Gastroesophageal sphincter (tissue), 4 donors: ENCODE data around the gene RECK. TPM values are rescaled to one million over a fixed set of nuclear protein-coding genes. Genes with fewer than 3 reads are reported as not detected.

Source experiments
- ATAC-seq: fragments of 150-250 bp; one replicate; pipeline ENCODE4 v1.9.1; 2016; ENCODE audit warnings: mild to moderate bottlenecking, moderate library complexity
- H3K27ac ChIP-seq, 4 donors: fragments of 200-600 bp; sonication (generic) in 3 of 4; 1 replicate in 3 of 4; 2 replicates in 1 of 4; pipeline ENCODE4 v1.5.1; 2016 to 2019
- H3K27me3 ChIP-seq: fragments of 200-600 bp; sonication (generic); one replicate; pipeline ENCODE4 v1.5.1; 2019
- H3K36me3 ChIP-seq, 2 donors: fragments of 200-600 bp; sonication (generic); one replicate each; pipeline ENCODE4 v1.5.1; 2019; ENCODE audit warnings: control low read depth in 1 of 2
- H3K4me1 ChIP-seq, 3 donors: fragments of 200-600 bp; sonication (generic); 1 replicate in 2 of 3; 2 replicates in 1 of 3; pipeline ENCODE4 v1.5.1; 2016 to 2019; ENCODE audit warnings: control low read depth in 2 of 3
- H3K4me3 ChIP-seq, 2 donors: fragments of 200-600 bp; sonication (generic); one replicate each; pipeline ENCODE4 v1.5.1; 2019; ENCODE audit warnings: mild to moderate bottlenecking in 1 of 2, moderate library complexity in 1 of 2
- H3K9me3 ChIP-seq, 3 donors: fragments of 200-600 bp; sonication (generic); one replicate each; pipeline ENCODE4 v1.5.1; 2017 to 2019; ENCODE audit warnings: control low read depth in 2 of 3
- EP300 ChIP-seq: sonication (generic); formaldehyde crosslinking; IDR thresholded peaks from one replicate; pipeline ENCODE4 v1.6.1; 2017; ENCODE audit warnings: antibody characterized with exemption, mild to moderate bottlenecking
- POLR2A ChIP-seq, 2 donors: fragments of 450-650 bp; IDR thresholded peaks; one replicate each; pipeline ENCODE4 v1.6.1; 2017; ENCODE audit warnings: antibody characterized with exemption in 2 of 2, mild to moderate bottlenecking in 2 of 2, moderate library complexity in 1 of 2
- POLR2AphosphoS5 ChIP-seq: sonication (generic); formaldehyde crosslinking; IDR thresholded peaks from one replicate; pipeline ENCODE4 v1.6.1; 2017; ENCODE audit warnings: antibody characterized with exemption
- WGBS, 2 donors: methylation state at CpG; one replicate each; pipeline ENCODE4 v1.1.5; 2018; ENCODE audit warnings: low coverage in 1 of 2; 5-methylcytosine and 5-hydroxymethylcytosine counted together
- total RNA-seq, 4 donors: library from RNA; depleted of rRNA; stranded (reverse); fragments of >200 nt; gene quantifications; one replicate each; pipeline ENCODE4 v1.1.0, GENCODE V29; 2016
- TF ChIP-seq, protein P1 (sequence below), 4 experiments: fragments of 200-600 bp in 2 of 4; fragments of 450-650 bp in 2 of 4; sonication (generic) in 1 of 4; IDR thresholded peaks; one replicate each; pipeline ENCODE4 v1.5.1; 2017 to 2019; ENCODE audit warnings: antibody characterized with exemption in 4 of 4, mild to moderate bottlenecking in 2 of 4, moderate library complexity in 2 of 4

The RECK gene
- total RNA-seq, 4 donors from 2014 or later: 12.6 to 29.5 (median 18.6) TPM

- ATAC-seq: no peak
- TF ChIP-seq, protein P1, sequence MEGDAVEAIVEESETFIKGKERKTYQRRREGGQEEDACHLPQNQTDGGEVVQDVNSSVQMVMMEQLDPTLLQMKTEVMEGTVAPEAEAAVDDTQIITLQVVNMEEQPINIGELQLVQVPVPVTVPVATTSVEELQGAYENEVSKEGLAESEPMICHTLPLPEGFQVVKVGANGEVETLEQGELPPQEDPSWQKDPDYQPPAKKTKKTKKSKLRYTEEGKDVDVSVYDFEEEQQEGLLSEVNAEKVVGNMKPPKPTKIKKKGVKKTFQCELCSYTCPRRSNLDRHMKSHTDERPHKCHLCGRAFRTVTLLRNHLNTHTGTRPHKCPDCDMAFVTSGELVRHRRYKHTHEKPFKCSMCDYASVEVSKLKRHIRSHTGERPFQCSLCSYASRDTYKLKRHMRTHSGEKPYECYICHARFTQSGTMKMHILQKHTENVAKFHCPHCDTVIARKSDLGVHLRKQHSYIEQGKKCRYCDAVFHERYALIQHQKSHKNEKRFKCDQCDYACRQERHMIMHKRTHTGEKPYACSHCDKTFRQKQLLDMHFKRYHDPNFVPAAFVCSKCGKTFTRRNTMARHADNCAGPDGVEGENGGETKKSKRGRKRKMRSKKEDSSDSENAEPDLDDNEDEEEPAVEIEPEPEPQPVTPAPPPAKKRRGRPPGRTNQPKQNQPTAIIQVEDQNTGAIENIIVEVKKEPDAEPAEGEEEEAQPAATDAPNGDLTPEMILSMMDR (IDR thresholded peaks at IDR 0.05): no peak
- TF ChIP-seq POLR2A (IDR thresholded peaks at IDR 0.05) (no peak), EP300 (no peak), POLR2AphosphoS5 (no peak)
- WGBS, 2 donors: 77 to 86% methylated on average over 5 of the region's 5 CpGs
- H3K27ac ChIP-seq: no peak overlapping the region
- H3K9me3 ChIP-seq: no peaks in the 10 kb centered on the region
- peaks cover 0 to 31% (median 4%) of the 10 kb centered on the region in 3 donors for H3K4me1 ChIP-seq
- H3K4me3 ChIP-seq: no peak overlapping the region
- no peaks in the 10 kb centered on the region for H3K27me3 ChIP-seq
- no peaks in the 10 kb centered on the region for H3K36me3 ChIP-seq
Observed at GRCh38 chr9:36034234-36034633, 2.5 kb upstream of the RECK start.

- Histone ChIP-seq H3K4me1 (peaks cover 0 to 34% (median 4%) of the 10 kb centered on the region in 3 donors), H3K36me3 (no peaks in the 10 kb centered on the region), H3K27me3 (no peaks in the 10 kb centered on the region), H3K9me3 (no peaks in the 10 kb centered on the region), H3K4me3 (no peak overlapping the region), H3K27ac (no peak overlapping the region)
- TF ChIP-seq POLR2AphosphoS5 (no peak), EP300 (no peak), POLR2A (IDR thresholded peaks at IDR 0.05) (no peak)
- TF ChIP-seq, protein P1 (IDR thresholded peaks at IDR 0.05): no peak
- no peak for ATAC-seq
- 83 to 100% methylated on average over 2 of the region's 2 CpGs for WGBS, 2 donors
Observed at GRCh38 chr9:36035006-36035405, 1.7 kb upstream of the RECK start.

DNA sequence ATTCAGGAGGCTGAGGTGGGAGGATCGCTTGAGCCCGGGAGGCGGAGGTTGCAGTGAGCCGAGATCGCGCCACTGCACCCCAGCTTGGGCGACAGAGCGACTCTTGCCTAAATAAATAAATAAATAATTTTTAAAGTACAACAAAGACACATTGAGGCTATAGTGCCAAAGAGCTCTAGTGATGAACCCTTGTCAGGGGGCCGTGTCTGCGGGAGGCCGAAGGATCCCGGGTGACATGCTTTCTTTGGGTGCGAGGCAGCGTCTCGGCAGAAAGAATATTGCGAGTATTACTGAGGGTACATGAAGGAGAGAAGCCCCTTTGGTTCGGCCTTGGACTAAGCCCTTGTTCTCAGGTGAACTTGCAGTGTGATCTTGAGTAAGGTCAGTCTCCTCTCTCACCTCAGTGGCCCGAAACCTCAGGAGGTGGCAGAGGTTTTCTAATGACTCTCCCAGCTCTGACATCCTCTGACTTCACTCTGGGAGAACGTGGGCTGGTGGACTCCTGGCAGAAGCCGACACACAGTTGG is 397 bp upstream of the RECK start:
- Histone ChIP-seq H3K4me3 (peak overlapping the region; percentile 87 to 95), H3K27ac (peak overlapping the region in 3 of 4 donors; percentile 86 to 89 (median 89)), H3K4me1 (peaks cover 0 to 46% (median 4%) of the 10 kb centered on the region in 3 donors), H3K9me3 (no peaks in the 10 kb centered on the region), H3K27me3 (no peaks in the 10 kb centered on the region), H3K36me3 (no peaks in the 10 kb centered on the region)
- ATAC-seq: no peak
- 37 to 71% methylated on average over 6 to 11 of the region's 20 CpGs for WGBS, 2 donors
- TF ChIP-seq EP300 (no peak), POLR2A (IDR thresholded peaks at IDR 0.05) (no peak), POLR2AphosphoS5 (no peak)
- TF ChIP-seq, protein P1 (IDR thresholded peaks at IDR 0.05): no peak

- no peaks in the 10 kb centered on the region for H3K27me3 ChIP-seq
- no peaks in the 10 kb centered on the region for H3K9me3 ChIP-seq
- peak overlapping the region; percentile 87 to 95 for H3K4me3 ChIP-seq
- ATAC-seq: no peak
- peaks cover 0 to 54% (median 4%) of the 10 kb centered on the region in 3 donors for H3K4me1 ChIP-seq
- peak overlapping the region; percentile 47 to 89 (median 88) for H3K27ac ChIP-seq
- WGBS, 2 donors: 6 to 9% methylated on average over 7 to 17 of the region's 18 CpGs
- no peaks in the 10 kb centered on the region for H3K36me3 ChIP-seq
- TF ChIP-seq, protein P1 (IDR thresholded peaks at IDR 0.05): no peak
- TF ChIP-seq POLR2A (IDR thresholded peaks at IDR 0.05) (no peak), EP300 (no peak), POLR2AphosphoS5 (no peak)
Observed at GRCh38 chr9:36037549-36038122, 923 bp downstream of the RECK start.

DNA sequence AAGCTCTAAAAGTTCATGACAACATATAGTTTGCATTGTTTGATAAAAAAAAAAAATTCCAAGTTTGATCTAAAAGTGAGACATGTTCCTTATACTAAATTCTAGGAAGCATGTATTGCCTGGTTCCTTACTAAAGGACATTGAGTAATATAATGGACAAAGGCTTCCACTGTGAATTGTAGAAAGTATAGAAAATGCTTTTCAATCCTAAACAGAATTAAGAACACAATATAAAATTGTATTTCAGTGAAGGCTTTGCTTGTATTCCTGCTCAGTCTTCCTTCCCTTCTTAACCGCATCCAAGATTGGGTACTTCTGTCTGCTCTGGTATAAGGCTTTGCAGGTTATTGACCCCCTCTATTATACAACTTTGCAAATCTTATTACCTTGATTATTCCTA is 2.4 kb downstream of the RECK start:
- no peaks in the 10 kb centered on the region for H3K27me3 ChIP-seq
- H3K27ac ChIP-seq: peak overlapping the region in 2 of 4 donors; percentile 6 to 25
- TF ChIP-seq, protein P1 (IDR thresholded peaks at IDR 0.05): no peak
- TF ChIP-seq POLR2AphosphoS5: no peak
- no peak for TF ChIP-seq EP300
- no peak for TF ChIP-seq POLR2A (IDR thresholded peaks at IDR 0.05)
- H3K4me3 ChIP-seq: no peak overlapping the region
- peaks cover 0 to 54% (median 4%) of the 10 kb centered on the region in 3 donors for H3K4me1 ChIP-seq
- 100% methylated on average over 1 of the region's 1 CpG for WGBS, 2 donors
- H3K36me3 ChIP-seq: no peaks in the 10 kb centered on the region
- H3K9me3 ChIP-seq: no peaks in the 10 kb centered on the region
- no peak for ATAC-seq
